Measurements from ENCODE around the gene OGA. TPM values are rescaled to one million over a fixed set of nuclear protein-coding genes. Genes with fewer than 3 reads are reported as not detected.

The OGA gene
- total and polyA plus RNA-seq, 9 of the 15 experiments (the other 6 are each of a cell fraction or from before 2014, with no cell fraction given), result 13.5 to 73.5 (median 59.5) TPM

GRCh38 chr10:101840741-101841453 is 22.7 kb upstream of the OGA start (continued):
- TF ChIP-seq RREB1 (CRISPR knock-in tag; IDR thresholded peaks at IDR 0.05), result no peak
- no peak for TF ChIP-seq EZH2 (IDR thresholded peaks at IDR 0.05; ENCODE audit: borderline replicate concordance, low read depth, low read length)
- no peak for TF ChIP-seq HLTF (IDR thresholded peaks at IDR 0.05)
- TF ChIP-seq ETS2 (tag; IDR thresholded peaks at IDR 0.05; ENCODE audit: borderline replicate concordance, poor library complexity, severe bottlenecking), result no peak
- no peak for TF ChIP-seq ZNF134 (CRISPR knock-in tag; conservative IDR thresholded peaks at IDR 0.05)
- no peak for TF ChIP-seq TAF15 (IDR thresholded peaks at IDR 0.05; ENCODE audit: low read depth, low read length)
- TF ChIP-seq HCFC1 (IDR thresholded peaks at IDR 0.05; ENCODE audit: low read depth, low read length), result 0 out of 2 replicates have a peak, but pooled peaks have one; percentile 10
- 0 out of 2 replicates have a peak, but pooled peaks have one; percentile 16 for TF ChIP-seq CXXC5 (CRISPR knock-in tag; IDR thresholded peaks at IDR 0.05)
- peak; percentile 17; the same call in 1 of the 2 replicates for TF ChIP-seq ESRRA (IDR thresholded peaks at IDR 0.05; ENCODE audit: borderline replicate concordance, low read depth)
- no peak for TF ChIP-seq ZFPM2 (CRISPR knock-in tag; IDR thresholded peaks at IDR 0.05)
- TF ChIP-seq HMGXB4 (CRISPR knock-in tag; IDR thresholded peaks at IDR 0.05), result no peak
- no peak for TF ChIP-seq ZNF124 (CRISPR knock-in tag; IDR thresholded peaks at IDR 0.05)
- TF ChIP-seq ZNF239 (CRISPR knock-in tag; IDR thresholded peaks at IDR 0.05), result no peak
- no peak for TF ChIP-seq FOXA1 (IDR thresholded peaks at IDR 0.05; ENCODE audit: borderline replicate concordance)
- TF ChIP-seq DIDO1 (tag; IDR thresholded peaks at IDR 0.05; ENCODE audit: low read depth), result no peak
- TF ChIP-seq ARID1B (IDR thresholded peaks at IDR 0.05), result no peak
- TF ChIP-seq ZNF395 (CRISPR knock-in tag; IDR thresholded peaks at IDR 0.05), result no peak
- no peak for TF ChIP-seq HBP1 (CRISPR knock-in tag; IDR thresholded peaks at IDR 0.05)

Measured in K562 (cell line).